Gastrocnemius medialis (tissue), 4 donors: ENCODE data around the gene HGFAC. TPM values are rescaled to one million over a fixed set of nuclear protein-coding genes. Genes with fewer than 3 reads are reported as not detected.

Source experiments
- ATAC-seq, 2 donors: fragments of 150-250 bp; one replicate each; pipeline ENCODE4 v1.9.1; 2016
- DNase-seq, 2 donors: peaks; one replicate each; pipeline ENCODE4 v3.0.0-alpha.2; 2019
- H3K27ac ChIP-seq, 4 donors: fragments of 200-600 bp; sonication (generic); 1 replicate in 1 of 4; 2 replicates in 3 of 4; pipeline ENCODE4 v1.5.1; 2016 to 2018; ENCODE audit warnings: mild to moderate bottlenecking in 2 of 4, moderate library complexity in 1 of 4
- H3K27me3 ChIP-seq, 3 donors: fragments of 200-600 bp; sonication (generic) in 2 of 3; 1 replicate in 1 of 3; 2 replicates in 2 of 3; pipeline versions ENCODE4 v1.5.1 to v1.6.0; 2016 to 2019; ENCODE audit warnings: mild to moderate bottlenecking in 1 of 3, moderate library complexity in 1 of 3
- H3K36me3 ChIP-seq, 2 donors: fragments of 200-600 bp; sonication (generic) in 1 of 2; one replicate each; pipeline ENCODE4 v1.5.1; 2017 to 2018
- H3K4me1 ChIP-seq, 2 donors: fragments of 200-600 bp; sonication (generic) in 1 of 2; one replicate each; pipeline ENCODE4 v1.5.1; 2016 to 2017; ENCODE audit warnings: mild to moderate bottlenecking in 2 of 2
- H3K4me3 ChIP-seq, 4 donors: fragments of 200-600 bp; sonication (generic) in 3 of 4; 1 replicate in 1 of 4; 2 replicates in 3 of 4; pipeline ENCODE4 v1.5.1; 2016 to 2019; ENCODE audit warnings: mild to moderate bottlenecking in 2 of 4
- H3K9me3 ChIP-seq, 3 donors: fragments of 200-600 bp; sonication (generic) in 2 of 3; 1 replicate in 1 of 3; 2 replicates in 2 of 3; pipeline ENCODE4 v1.5.1; 2016 to 2019
- POLR2A ChIP-seq, 2 donors: fragments of 450-650 bp; IDR thresholded peaks; one replicate each; pipeline ENCODE4 v1.6.1; 2017; ENCODE audit warnings: antibody characterized with exemption in 2 of 2, mild to moderate bottlenecking in 2 of 2, moderate library complexity in 2 of 2
- in situ Hi-C, 4 donors: fragments of 200-750 bp; cut with MboI; loops; one replicate each; pipeline versions ENCODE4 v1.15.0 to v1.8.0; 2017; ENCODE audit warnings: low sequenced_read_pairs in 4 of 4
- intact Hi-C: fragments of 100-400 bp; cut with DNase I; formaldehyde crosslinking; loops from one replicate; pipeline ENCODE4 v1.15.1; 2023; ENCODE audit warnings: low total_unique reads
- total RNA-seq, 4 donors: library from RNA; depleted of rRNA; stranded (reverse); fragments of >200 nt; gene quantifications; one replicate each; pipeline versions ENCODE4 v1.1.0 to v1.2.3, GENCODE V29; 2016
- TF ChIP-seq, protein P1 (sequence below), 5 experiments: fragments of 450-650 bp in 3 of 5; fragments of 200-600 bp in 2 of 5; sonication (generic) in 2 of 5; IDR thresholded peaks in 4 of 5; conservative IDR thresholded peaks in 1 of 5; 1 replicate in 4 of 5; 2 replicates in 1 of 5; pipeline ENCODE4 v1.5.1; 2016 to 2019; ENCODE audit warnings: antibody characterized with exemption in 5 of 5, mild to moderate bottlenecking in 3 of 5, moderate library complexity in 3 of 5

HGFAC gene
- total RNA-seq, 4 donors from 2014 or later, result 0.20 to 0.68 (median 0.59) TPM

DNA sequence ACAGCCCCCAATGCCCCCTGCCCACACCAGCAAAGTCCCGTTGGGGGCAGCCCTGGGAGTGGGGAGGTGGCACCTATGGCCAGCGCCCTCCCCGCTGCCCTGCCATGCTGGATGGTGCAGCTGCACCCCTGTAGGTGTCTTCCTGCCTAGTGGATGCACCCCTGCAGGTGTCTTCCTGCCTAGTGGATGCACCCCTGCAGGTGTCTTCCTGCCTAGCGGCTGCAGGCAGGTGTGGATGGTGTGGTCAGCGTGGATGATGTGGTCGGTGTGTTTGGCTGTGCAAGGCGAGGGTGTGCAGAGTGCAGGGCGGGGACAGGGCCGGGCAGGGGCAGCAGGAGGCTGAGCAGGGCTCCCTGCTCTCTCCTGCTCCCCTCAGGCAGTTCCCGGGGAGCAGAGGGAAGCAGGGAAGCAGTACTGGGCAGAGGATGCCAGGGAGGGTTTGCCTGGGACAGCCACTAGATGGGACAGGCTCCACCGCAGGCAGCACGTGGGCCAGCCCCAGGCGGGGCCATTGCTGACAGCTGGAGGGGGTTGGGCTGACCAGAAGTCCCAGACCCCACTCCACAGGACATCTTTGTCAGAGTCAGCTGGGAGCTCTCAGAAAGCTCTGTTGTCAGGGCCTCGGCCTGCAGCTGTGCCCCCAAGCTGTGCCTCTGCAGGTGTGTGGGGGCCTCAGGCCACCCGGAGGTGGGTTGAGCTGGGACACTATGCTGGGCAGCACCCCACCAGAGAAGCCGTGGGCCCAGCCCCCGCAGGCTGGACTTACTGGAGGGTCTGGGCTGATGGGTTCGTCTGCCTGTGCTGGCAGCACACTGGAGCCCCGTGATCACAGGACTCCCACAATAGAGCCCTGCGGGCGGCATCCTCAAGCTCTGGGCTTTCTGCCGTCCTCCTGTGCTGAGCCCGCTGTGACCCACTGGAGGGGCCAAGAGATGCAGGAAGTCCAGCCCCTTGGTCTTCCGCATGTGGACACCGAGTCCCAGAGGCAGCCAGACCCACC is 45.1 kb downstream of the HGFAC start:
- intact Hi-C loops, result no loop called here
- Histone ChIP-seq H3K27ac (peak overlapping the region in 3 of 4 donors; percentile 99 to 100 (median 99)), H3K4me1 (peaks cover 31 to 47% of the 10 kb centered on the region in 2 donors), H3K27me3 (no peaks in the 10 kb centered on the region), H3K36me3 (no peaks in the 10 kb centered on the region), H3K9me3 (no peaks in the 10 kb centered on the region), H3K4me3 (no peak overlapping the region)
- in situ Hi-C loops, result no loop called here
- no peak for DNase-seq
- ATAC-seq, result no peak
- TF ChIP-seq, protein P1, sequence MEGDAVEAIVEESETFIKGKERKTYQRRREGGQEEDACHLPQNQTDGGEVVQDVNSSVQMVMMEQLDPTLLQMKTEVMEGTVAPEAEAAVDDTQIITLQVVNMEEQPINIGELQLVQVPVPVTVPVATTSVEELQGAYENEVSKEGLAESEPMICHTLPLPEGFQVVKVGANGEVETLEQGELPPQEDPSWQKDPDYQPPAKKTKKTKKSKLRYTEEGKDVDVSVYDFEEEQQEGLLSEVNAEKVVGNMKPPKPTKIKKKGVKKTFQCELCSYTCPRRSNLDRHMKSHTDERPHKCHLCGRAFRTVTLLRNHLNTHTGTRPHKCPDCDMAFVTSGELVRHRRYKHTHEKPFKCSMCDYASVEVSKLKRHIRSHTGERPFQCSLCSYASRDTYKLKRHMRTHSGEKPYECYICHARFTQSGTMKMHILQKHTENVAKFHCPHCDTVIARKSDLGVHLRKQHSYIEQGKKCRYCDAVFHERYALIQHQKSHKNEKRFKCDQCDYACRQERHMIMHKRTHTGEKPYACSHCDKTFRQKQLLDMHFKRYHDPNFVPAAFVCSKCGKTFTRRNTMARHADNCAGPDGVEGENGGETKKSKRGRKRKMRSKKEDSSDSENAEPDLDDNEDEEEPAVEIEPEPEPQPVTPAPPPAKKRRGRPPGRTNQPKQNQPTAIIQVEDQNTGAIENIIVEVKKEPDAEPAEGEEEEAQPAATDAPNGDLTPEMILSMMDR (IDR thresholded peaks at IDR 0.05 in 4 of 5, conservative IDR thresholded peaks at IDR 0.05 in 1 of 5), result no peak
- TF ChIP-seq POLR2A (IDR thresholded peaks at IDR 0.05), result no peak

DNA sequence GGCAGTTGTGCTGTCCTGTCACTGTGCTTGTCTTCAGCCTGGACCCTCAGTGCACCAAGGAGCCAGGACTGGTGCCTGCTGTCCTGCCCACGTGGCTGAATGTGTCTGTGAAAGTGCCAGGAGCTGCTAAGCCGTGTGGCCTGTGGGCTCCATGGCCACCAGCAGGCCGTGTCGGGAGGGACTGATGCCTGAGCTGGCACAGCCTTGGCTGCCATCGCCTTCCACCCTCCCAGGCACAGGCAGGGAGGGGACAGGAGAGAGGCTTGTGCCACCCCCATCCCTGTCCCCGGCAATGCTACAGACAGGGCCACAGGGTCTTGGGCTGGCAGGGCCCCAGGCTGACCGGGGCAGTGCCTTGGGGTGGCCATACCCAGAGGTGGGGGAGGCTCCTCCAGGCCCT is 46.1 kb downstream of the HGFAC start:
- no peaks in the 10 kb centered on the region for H3K9me3 ChIP-seq
- TF ChIP-seq, protein P1 (IDR thresholded peaks at IDR 0.05 in 4 of 5, conservative IDR thresholded peaks at IDR 0.05 in 1 of 5), result no peak
- no peak for TF ChIP-seq POLR2A (IDR thresholded peaks at IDR 0.05)
- intact Hi-C loops, result no loop called here
- H3K36me3 ChIP-seq, result peaks cover 0 to 5% of the 10 kb centered on the region in 2 donors
- in situ Hi-C loops, result no loop called here
- no peak overlapping the region for H3K4me3 ChIP-seq
- peak overlapping the region in 3 of 4 donors; percentile 24 to 100 (median 99) for H3K27ac ChIP-seq
- DNase-seq (no peak), ATAC-seq (no peak)
- H3K27me3 ChIP-seq, result no peaks in the 10 kb centered on the region
- peaks cover 21 to 37% of the 10 kb centered on the region in 2 donors for H3K4me1 ChIP-seq

DNA sequence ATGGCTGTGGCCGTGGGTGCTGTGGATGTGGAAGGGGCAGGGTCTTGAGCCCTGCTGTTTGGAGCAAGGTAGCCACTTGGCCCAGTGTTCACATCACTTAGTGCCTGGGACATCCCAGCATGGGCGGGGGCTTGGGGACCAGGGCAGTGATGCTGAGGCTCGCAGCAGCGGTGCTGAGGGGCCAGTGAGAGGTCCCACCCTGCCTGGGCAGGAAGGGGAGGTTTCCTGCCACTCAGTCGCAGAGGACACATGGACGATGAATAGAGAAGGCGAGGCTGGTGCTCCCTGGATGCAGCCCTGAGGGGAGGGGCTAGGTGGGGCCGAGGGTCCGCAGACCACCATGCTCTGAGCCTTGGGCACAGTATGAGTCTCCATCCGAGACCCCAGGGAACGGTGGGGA is 47.1 kb downstream of the HGFAC start:
- no peak for ATAC-seq
- no peak overlapping the region for H3K4me3 ChIP-seq
- no peaks in the 10 kb centered on the region for H3K9me3 ChIP-seq
- TF ChIP-seq, protein P1 (IDR thresholded peaks at IDR 0.05 in 4 of 5, conservative IDR thresholded peaks at IDR 0.05 in 1 of 5), result no peak
- no peak for TF ChIP-seq POLR2A (IDR thresholded peaks at IDR 0.05)
- H3K4me1 ChIP-seq, result peaks cover 19 to 31% of the 10 kb centered on the region in 2 donors
- peaks cover 0 to 6% of the 10 kb centered on the region in 2 donors for H3K36me3 ChIP-seq
- DNase-seq, result no peak
- H3K27ac ChIP-seq, result peak overlapping the region in 1 of 4 donors; percentile 100
- intact Hi-C loops (no loop called here), in situ Hi-C loops (no loop called here)
- no peaks in the 10 kb centered on the region for H3K27me3 ChIP-seq

DNA sequence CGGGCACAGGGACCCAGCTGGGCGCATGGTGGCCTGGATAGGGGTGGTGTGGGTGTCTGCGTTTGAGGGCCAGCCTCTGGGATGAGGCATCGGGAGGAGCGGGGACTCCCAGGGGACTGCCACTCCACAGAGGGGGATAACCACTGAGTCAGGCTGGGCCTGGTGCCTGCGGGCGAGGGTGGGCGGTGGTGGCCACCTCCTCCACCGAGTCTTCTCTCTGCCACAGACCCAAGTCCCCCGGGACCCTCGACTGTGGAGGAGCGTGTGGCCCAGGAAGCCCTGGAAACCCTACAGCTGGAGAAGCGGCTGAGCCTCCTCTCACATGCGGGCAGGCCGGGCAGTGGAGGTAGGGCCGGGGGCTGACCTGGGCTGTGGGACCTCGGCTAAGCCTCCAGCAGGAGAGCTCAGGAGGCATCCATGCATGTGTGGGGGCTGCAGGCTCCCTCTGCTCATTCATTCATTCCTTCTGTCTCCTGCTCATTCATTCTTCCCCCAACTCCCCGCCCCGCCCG is 47.7 kb downstream of the HGFAC start:
- in situ Hi-C loops (no loop called here), intact Hi-C loops (no loop called here)
- Histone ChIP-seq H3K27me3 (no peaks in the 10 kb centered on the region), H3K4me3 (no peak overlapping the region), H3K9me3 (no peaks in the 10 kb centered on the region), H3K27ac (no peak overlapping the region), H3K36me3 (peaks cover 0 to 6% of the 10 kb centered on the region in 2 donors), H3K4me1 (peaks cover 16 to 28% of the 10 kb centered on the region in 2 donors)
- ATAC-seq (no peak), DNase-seq (no peak)
- TF ChIP-seq POLR2A (IDR thresholded peaks at IDR 0.05), result no peak
